Measurements from ENCODE around the gene NKAIN2.

NKAIN2 gene

DNA sequence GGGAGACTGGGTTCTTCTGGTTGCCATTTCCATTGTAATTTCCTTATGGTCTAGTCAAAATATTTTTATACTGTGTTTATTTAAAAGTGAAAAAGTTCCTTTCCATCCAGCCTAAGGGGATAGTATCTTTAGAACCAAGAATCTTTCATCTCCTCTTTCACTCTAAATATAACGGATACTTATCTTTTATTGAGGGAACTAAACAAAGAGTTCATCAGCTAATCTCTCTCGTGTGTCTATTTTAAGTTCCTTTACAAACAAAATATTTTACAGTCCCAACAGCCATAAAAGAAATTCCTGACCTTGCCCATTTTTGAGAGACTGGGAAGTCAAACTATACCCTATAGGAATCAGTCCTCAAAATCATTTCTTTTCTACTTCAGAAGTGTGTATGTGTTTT is 232.7 kb downstream of the NKAIN2 start:
- TF ChIP-seq EZH2phosphoT487 (conservative IDR thresholded peaks at IDR 0.05; ENCODE audit: low read length) (no peak), CTCF (IDR thresholded peaks at IDR 0.05; ENCODE audit: insufficient read depth, low read length, poor library complexity, severe bottlenecking) (no peak)
- no peak overlapping the region for H3K27ac ChIP-seq (ENCODE audit: low read depth, low read length)

DNA sequence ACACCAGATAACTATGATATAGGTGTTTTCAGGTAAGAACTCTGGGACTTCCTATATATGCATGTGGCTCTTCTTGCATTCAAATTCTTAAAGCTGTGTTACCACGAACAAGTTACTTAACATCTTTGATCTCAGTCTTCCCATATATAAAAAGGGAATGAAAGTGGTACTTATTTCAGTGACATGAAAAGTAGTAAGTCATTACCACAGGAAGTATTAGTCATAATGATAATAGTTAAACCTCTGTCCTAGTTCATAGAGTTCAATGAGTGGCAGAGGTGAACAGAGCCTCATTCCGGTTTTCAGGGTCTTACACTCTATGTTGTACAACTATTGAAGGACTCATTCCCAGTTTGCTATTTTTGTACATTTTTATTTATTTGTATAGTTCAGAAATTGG is 237.0 kb downstream of the NKAIN2 start:
- Histone ChIP-seq H3K36me3 (ENCODE audit: low read length) (no peaks in the 10 kb centered on the region), H3F3A (ENCODE audit: insufficient read depth) (no peaks in the 10 kb centered on the region), H3K9me2 (replicated peaks; ENCODE audit: insufficient read depth, low read length) (no peaks in the 10 kb centered on the region), H2AFZ (ENCODE audit: low read depth, low read length, severe bottlenecking) (no peak overlapping the region), H3K4me3 (ENCODE audit: insufficient read depth, low read length, poor library complexity, severe bottlenecking) (no peak overlapping the region), H3K27ac (ENCODE audit: low read depth, low read length) (no peak overlapping the region), H3K4me2 (ENCODE audit: low read depth, low read length, poor library complexity, severe bottlenecking) (no peak overlapping the region), H3K79me2 (ENCODE audit: insufficient read depth, low read length) (no peaks in the 10 kb centered on the region), H3K9ac (ENCODE audit: low read length) (no peak overlapping the region), H4K20me1 (ENCODE audit: low read depth, low read length) (no peaks in the 10 kb centered on the region), H3K9me3 (ENCODE audit: insufficient read depth, low read length) (no peaks in the 10 kb centered on the region), H3K27me3 (ENCODE audit: low read length) (no peaks in the 10 kb centered on the region)
- no peak for TF ChIP-seq EZH2phosphoT487 (conservative IDR thresholded peaks at IDR 0.05; ENCODE audit: low read length)
- TF ChIP-seq CTCF (IDR thresholded peaks at IDR 0.05; ENCODE audit: insufficient read depth, low read length, poor library complexity, severe bottlenecking) = no peak

More for the DNA sequence above, 232.7 kb downstream of the NKAIN2 start:
- Histone ChIP-seq H3K9me2 (replicated peaks; ENCODE audit: insufficient read depth, low read length) (no peaks in the 10 kb centered on the region), H3K36me3 (ENCODE audit: low read length) (no peaks in the 10 kb centered on the region), H3K4me2 (ENCODE audit: low read depth, low read length, poor library complexity, severe bottlenecking) (no peak overlapping the region), H3K4me3 (ENCODE audit: insufficient read depth, low read length, poor library complexity, severe bottlenecking) (no peak overlapping the region), H2AFZ (ENCODE audit: low read depth, low read length, severe bottlenecking) (no peak overlapping the region), H3F3A (ENCODE audit: insufficient read depth) (no peaks in the 10 kb centered on the region), H3K27me3 (ENCODE audit: low read length) (no peaks in the 10 kb centered on the region), H3K79me2 (ENCODE audit: insufficient read depth, low read length) (no peaks in the 10 kb centered on the region), H4K20me1 (ENCODE audit: low read depth, low read length) (no peaks in the 10 kb centered on the region), H3K9ac (ENCODE audit: low read length) (no peak overlapping the region), H3K9me3 (ENCODE audit: insufficient read depth, low read length) (no peaks in the 10 kb centered on the region)

DNA sequence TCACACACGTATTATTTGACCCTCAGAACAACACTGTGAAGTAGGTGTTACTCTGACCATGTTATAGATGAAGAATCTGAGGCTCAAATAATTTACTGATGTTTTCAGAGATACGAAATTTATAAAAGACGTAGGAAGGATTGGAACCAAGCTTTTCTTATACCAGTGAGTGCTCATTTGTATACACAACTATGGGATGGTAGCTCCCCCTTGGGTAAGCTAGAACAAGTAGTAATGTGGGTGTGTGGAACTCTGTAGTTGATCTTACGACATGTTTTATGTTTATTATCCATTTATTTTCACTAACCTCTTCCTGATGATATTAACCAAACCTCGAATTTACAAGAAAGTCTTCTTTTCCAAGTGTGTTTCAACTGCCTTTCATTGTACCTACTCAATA is 248.5 kb downstream of the NKAIN2 start:
- no peaks in the 10 kb centered on the region for H3K36me3 ChIP-seq (ENCODE audit: low read length)
- no peaks in the 10 kb centered on the region for H3K9me3 ChIP-seq (ENCODE audit: insufficient read depth, low read length)
- H3K9ac ChIP-seq (ENCODE audit: low read length) = no peak overlapping the region
- H3K79me2 ChIP-seq (ENCODE audit: insufficient read depth, low read length) = no peaks in the 10 kb centered on the region
- no peak overlapping the region for H3K27ac ChIP-seq (ENCODE audit: low read depth, low read length)
- TF ChIP-seq EZH2phosphoT487 (conservative IDR thresholded peaks at IDR 0.05; ENCODE audit: low read length) (no peak), CTCF (IDR thresholded peaks at IDR 0.05; ENCODE audit: insufficient read depth, low read length, poor library complexity, severe bottlenecking) (no peak)
- H3F3A ChIP-seq (ENCODE audit: insufficient read depth) = no peaks in the 10 kb centered on the region
- H4K20me1 ChIP-seq (ENCODE audit: low read depth, low read length) = no peaks in the 10 kb centered on the region
- H3K9me2 ChIP-seq (replicated peaks; ENCODE audit: insufficient read depth, low read length) = no peaks in the 10 kb centered on the region
- H2AFZ ChIP-seq (ENCODE audit: low read depth, low read length, severe bottlenecking) = no peak overlapping the region
- H3K4me3 ChIP-seq (ENCODE audit: insufficient read depth, low read length, poor library complexity, severe bottlenecking) = no peak overlapping the region
- no peaks in the 10 kb centered on the region for H3K27me3 ChIP-seq (ENCODE audit: low read length)
- no peak overlapping the region for H3K4me2 ChIP-seq (ENCODE audit: low read depth, low read length, poor library complexity, severe bottlenecking)
